HEK293 (cell line): Measurements from ENCODE around the gene UGT1A6.

Experiments used
- CTCF ChIA-PET: fragments of 350-600 bp; formaldehyde crosslinking; extraction: SDS; loops from one replicate; lab custom pipeline; 2021; ENCODE audit warnings: antibody characterized with exemption; lab: Yijun Ruan, JAX
- POLR2A ChIA-PET: fragments of 300-600 bp; formaldehyde crosslinking; extraction: SDS; loops from one replicate; lab custom pipeline; 2020; ENCODE audit warnings: antibody characterized with exemption, inconsistent platforms; lab: Yijun Ruan, JAX
- H3K27ac ChIP-seq: fragments of 200-500 bp; sonication (Bioruptor generic); 2 replicates; pipeline ENCODE4 v1.5.1; 2014; ENCODE audit warnings: low read depth, low read length, control low read depth, inconsistent platforms; ENCODE audit errors: extremely low read depth
- H3K36me3 ChIP-seq, 2 experiments: fragments of 200-500 bp in 1 of 2; sonication (Bioruptor generic) in 1 of 2; 1 replicate in 1 of 2; 2 replicates in 1 of 2; pipeline ENCODE4 v1.5.1; 2014 to 2017; ENCODE audit warnings: inconsistent platforms in 2 of 2, low read length in 2 of 2; ENCODE audit not compliant: control insufficient read depth in 2 of 2, insufficient read depth in 1 of 2
- H3K4me1 ChIP-seq: fragments of 200-500 bp; sonication (Bioruptor generic); 2 replicates; pipeline ENCODE4 v1.5.1; 2014; ENCODE audit warnings: mild to moderate bottlenecking, low read length, inconsistent platforms; ENCODE audit not compliant: control insufficient read depth, insufficient read depth
- H3K4me3 ChIP-seq: 2 replicates; pipeline ENCODE4 v1.5.1; 2011; ENCODE audit warnings: low read depth, mild to moderate bottlenecking, control low read depth, low read length, moderate library complexity
- H3K9me3 ChIP-seq: fragments of 200-500 bp; sonication (Bioruptor generic); 2 replicates; pipeline ENCODE4 v1.5.1; 2014; ENCODE audit warnings: low read depth, low read length, inconsistent platforms; ENCODE audit not compliant: control insufficient read depth, insufficient read depth
- AEBP2 ChIP-seq: fragments of 450-650 bp; formaldehyde crosslinking; IDR thresholded peaks from 2 replicates; pipeline ENCODE4 v1.5.1; 2016; ENCODE audit warnings: missing biosample characterization, missing genetic modification characterization, borderline replicate concordance
- BCL11B ChIP-seq: fragments of 450-650 bp; formaldehyde crosslinking; IDR thresholded peaks from 2 replicates; pipeline ENCODE4 v1.5.1; 2016; ENCODE audit warnings: low read depth, missing biosample characterization, missing genetic modification characterization
- GLI2 ChIP-seq: fragments of 450-650 bp; formaldehyde crosslinking; IDR thresholded peaks from 2 replicates; pipeline ENCODE4; 2017; ENCODE audit warnings: missing biosample characterization, missing genetic modification characterization, low read depth, borderline replicate concordance
- MYNN ChIP-seq: fragments of 450-650 bp; formaldehyde crosslinking; IDR thresholded peaks from 2 replicates; pipeline ENCODE4 v1.5.1; 2016; ENCODE audit warnings: missing biosample characterization, missing genetic modification characterization, borderline replicate concordance
- RBAK ChIP-seq: fragments of 450-650 bp; formaldehyde crosslinking; IDR thresholded peaks from 2 replicates; pipeline ENCODE4 v1.5.1; 2016; ENCODE audit warnings: missing biosample characterization, missing genetic modification characterization
- ZFHX2 ChIP-seq: fragments of 450-650 bp; formaldehyde crosslinking; conservative IDR thresholded peaks from 2 replicates; pipeline ENCODE4 v1.5.1; 2016; ENCODE audit warnings: missing biosample characterization, missing genetic modification characterization
- ZNF174 ChIP-seq: fragments of 450-650 bp; formaldehyde crosslinking; IDR thresholded peaks from 2 replicates; pipeline ENCODE4 v1.5.0; 2017; ENCODE audit warnings: missing biosample characterization, mild to moderate bottlenecking, missing genetic modification characterization
- ZNF280D ChIP-seq: fragments of 450-650 bp; formaldehyde crosslinking; IDR thresholded peaks from 2 replicates; pipeline ENCODE4 v1.5.1; 2016; ENCODE audit warnings: missing biosample characterization, missing genetic modification characterization
- ZNF510 ChIP-seq: fragments of 450-650 bp; formaldehyde crosslinking; IDR thresholded peaks from 2 replicates; pipeline ENCODE4 v1.5.1; 2018; ENCODE audit warnings: mild to moderate bottlenecking, missing genetic modification characterization, missing biosample characterization; ENCODE audit not compliant: insufficient replicate concordance
- ZNF518A ChIP-seq: fragments of 450-650 bp; formaldehyde crosslinking; conservative IDR thresholded peaks from 2 replicates; pipeline ENCODE4 v1.5.1; 2016; ENCODE audit warnings: low read depth, missing biosample characterization, missing genetic modification characterization
- ZNF548 ChIP-seq: fragments of 450-650 bp; formaldehyde crosslinking; IDR thresholded peaks from 2 replicates; pipeline ENCODE4 v1.5.1; 2016; ENCODE audit warnings: missing biosample characterization, missing genetic modification characterization
- ZNF610 ChIP-seq: fragments of 450-650 bp; formaldehyde crosslinking; IDR thresholded peaks from 2 replicates; pipeline ENCODE4 v1.5.1; 2016; ENCODE audit warnings: missing biosample characterization, missing genetic modification characterization, borderline replicate concordance
- ZNF626 ChIP-seq: fragments of 450-650 bp; sonication (Bioruptor Pico); formaldehyde crosslinking; IDR thresholded peaks from 2 replicates; pipeline ENCODE4 v1.5.1; 2018; ENCODE audit warnings: missing biosample characterization, missing genetic modification characterization, inconsistent platforms
- ZNF776 ChIP-seq: fragments of 450-650 bp; formaldehyde crosslinking; IDR thresholded peaks from 2 replicates; pipeline ENCODE4 v1.5.0; 2017; ENCODE audit warnings: missing biosample characterization, missing genetic modification characterization, borderline replicate concordance
- ZXDB ChIP-seq: fragments of 450-650 bp; formaldehyde crosslinking; IDR thresholded peaks from 2 replicates; pipeline ENCODE4 v1.5.1; 2016; ENCODE audit warnings: missing biosample characterization, missing genetic modification characterization
- TF ChIP-seq, protein P1 (sequence below): fragments of 450-650 bp; formaldehyde crosslinking; IDR thresholded peaks from 2 replicates; pipeline ENCODE4 v1.5.1; 2016; ENCODE audit warnings: missing biosample characterization, missing genetic modification characterization
- TF ChIP-seq, protein P2 (sequence below): fragments of 450-650 bp; formaldehyde crosslinking; IDR thresholded peaks from 2 replicates; pipeline ENCODE4 v1.5.1; 2016; ENCODE audit warnings: missing biosample characterization, missing genetic modification characterization

The UGT1A6 gene

DNA sequence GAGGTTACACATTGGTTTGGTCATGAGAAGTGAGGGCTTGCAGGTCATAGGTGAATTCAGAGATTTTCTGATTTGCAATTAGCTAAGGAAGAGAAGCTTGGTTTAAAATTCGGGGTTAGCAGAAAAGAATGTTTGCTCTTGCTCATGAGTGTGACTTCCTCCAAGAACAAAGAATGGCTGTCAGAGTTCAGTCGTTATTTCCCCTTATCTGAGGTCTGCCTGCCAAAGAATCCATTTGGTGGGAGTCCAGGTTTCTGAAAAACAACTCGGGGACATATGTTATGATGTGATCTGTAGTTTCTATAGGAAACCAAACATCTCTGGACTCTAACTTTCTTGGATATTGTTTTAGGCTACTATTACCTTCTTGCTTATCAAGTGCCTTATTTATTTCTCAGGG lies 3.2 kb upstream of the UGT1A6 start:
- Histone ChIP-seq H3K4me1 (no peaks in the 10 kb centered on the region), H3K36me3 (no peaks in the 10 kb centered on the region), H3K9me3 (no peaks in the 10 kb centered on the region), H3K27ac (no peak overlapping the region), H3K4me3 (no peak overlapping the region)
- ChIA-PET CTCF (interaction anchor here (1.8 kb wide), 1 partner anchor 22 kb away, joined by 5 read pairs; no protein-coding TSS in a partner anchor), POLR2A (no interaction called here)
- no peak for TF ChIP-seq BCL11B (tag by site-specific recombination)
- TF ChIP-seq ZNF548 (tag by site-specific recombination) = no peak
- TF ChIP-seq, protein P1, sequence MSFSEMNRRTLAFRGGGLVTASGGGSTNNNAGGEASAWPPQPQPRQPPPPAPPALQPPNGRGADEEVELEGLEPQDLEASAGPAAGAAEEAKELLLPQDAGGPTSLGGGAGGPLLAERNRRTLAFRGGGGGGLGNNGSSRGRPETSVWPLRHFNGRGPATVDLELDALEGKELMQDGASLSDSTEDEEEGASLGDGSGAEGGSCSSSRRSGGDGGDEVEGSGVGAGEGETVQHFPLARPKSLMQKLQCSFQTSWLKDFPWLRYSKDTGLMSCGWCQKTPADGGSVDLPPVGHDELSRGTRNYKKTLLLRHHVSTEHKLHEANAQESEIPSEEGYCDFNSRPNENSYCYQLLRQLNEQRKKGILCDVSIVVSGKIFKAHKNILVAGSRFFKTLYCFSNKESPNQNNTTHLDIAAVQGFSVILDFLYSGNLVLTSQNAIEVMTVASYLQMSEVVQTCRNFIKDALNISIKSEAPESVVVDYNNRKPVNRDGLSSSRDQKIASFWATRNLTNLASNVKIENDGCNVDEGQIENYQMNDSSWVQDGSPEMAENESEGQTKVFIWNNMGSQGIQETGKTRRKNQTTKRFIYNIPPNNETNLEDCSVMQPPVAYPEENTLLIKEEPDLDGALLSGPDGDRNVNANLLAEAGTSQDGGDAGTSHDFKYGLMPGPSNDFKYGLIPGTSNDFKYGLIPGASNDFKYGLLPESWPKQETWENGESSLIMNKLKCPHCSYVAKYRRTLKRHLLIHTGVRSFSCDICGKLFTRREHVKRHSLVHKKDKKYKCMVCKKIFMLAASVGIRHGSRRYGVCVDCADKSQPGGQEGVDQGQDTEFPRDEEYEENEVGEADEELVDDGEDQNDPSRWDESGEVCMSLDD = no peak
- TF ChIP-seq, protein P2, sequence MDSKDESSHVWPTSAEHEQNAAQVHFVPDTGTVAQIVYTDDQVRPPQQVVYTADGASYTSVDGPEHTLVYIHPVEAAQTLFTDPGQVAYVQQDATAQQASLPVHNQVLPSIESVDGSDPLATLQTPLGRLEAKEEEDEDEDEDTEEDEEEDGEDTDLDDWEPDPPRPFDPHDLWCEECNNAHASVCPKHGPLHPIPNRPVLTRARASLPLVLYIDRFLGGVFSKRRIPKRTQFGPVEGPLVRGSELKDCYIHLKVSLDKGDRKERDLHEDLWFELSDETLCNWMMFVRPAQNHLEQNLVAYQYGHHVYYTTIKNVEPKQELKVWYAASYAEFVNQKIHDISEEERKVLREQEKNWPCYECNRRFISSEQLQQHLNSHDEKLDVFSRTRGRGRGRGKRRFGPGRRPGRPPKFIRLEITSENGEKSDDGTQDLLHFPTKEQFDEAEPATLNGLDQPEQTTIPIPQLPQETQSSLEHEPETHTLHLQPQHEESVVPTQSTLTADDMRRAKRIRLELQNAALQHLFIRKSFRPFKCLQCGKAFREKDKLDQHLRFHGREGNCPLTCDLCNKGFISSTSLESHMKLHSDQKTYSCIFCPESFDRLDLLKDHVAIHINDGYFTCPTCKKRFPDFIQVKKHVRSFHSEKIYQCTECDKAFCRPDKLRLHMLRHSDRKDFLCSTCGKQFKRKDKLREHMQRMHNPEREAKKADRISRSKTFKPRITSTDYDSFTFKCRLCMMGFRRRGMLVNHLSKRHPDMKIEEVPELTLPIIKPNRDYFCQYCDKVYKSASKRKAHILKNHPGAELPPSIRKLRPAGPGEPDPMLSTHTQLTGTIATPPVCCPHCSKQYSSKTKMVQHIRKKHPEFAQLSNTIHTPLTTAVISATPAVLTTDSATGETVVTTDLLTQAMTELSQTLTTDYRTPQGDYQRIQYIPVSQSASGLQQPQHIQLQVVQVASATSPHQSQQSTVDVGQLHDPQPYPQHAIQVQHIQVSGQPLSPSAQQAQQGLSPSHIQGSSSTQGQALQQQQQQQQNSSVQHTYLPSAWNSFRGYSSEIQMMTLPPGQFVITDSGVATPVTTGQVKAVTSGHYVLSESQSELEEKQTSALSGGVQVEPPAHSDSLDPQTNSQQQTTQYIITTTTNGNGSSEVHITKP = no peak
- TF ChIP-seq ZNF174 (tag by site-specific recombination) = no peak
- TF ChIP-seq ZFHX2 (tag by site-specific recombination) = no peak
- TF ChIP-seq ZXDB (tag by site-specific recombination) = no peak
- TF ChIP-seq RBAK (tag by site-specific recombination) = no peak
- TF ChIP-seq ZNF776 = no peak
- no peak for TF ChIP-seq ZNF510 (tag by site-specific recombination)
- TF ChIP-seq ZNF518A = no peak
- no peak for TF ChIP-seq MYNN (tag by site-specific recombination)
- no peak for TF ChIP-seq ZNF610 (tag by site-specific recombination)
- no peak for TF ChIP-seq AEBP2
- TF ChIP-seq ZNF626 (tag by site-specific recombination) = no peak
- TF ChIP-seq GLI2 (tag by site-specific recombination) = no peak
- TF ChIP-seq ZNF280D (tag by site-specific recombination) = no peak
